ENCODE results near the gene AP4B1. TPM values are rescaled to one million over a fixed set of nuclear protein-coding genes. Genes with fewer than 3 reads are reported as not detected.

The AP4B1 gene
- total RNA-seq, 4 donors from 2014 or later = 7.1 to 21.9 (median 12.6) TPM

GRCh38 chr1:113928187-113928930, 23.8 kb upstream of the AP4B1 start:
- Histone ChIP-seq H3K4me3 (peak overlapping the region; percentile 77 to 93), H3K9me3 (no peaks in the 10 kb centered on the region), H3K4me1 (peaks cover 0 to 44% (median 18%) of the 10 kb centered on the region in 3 donors), H3K36me3 (no peaks in the 10 kb centered on the region), H3K27me3 (no peaks in the 10 kb centered on the region), H3K27ac (peak overlapping the region; percentile 82 to 99 (median 98))
- 6 to 11% methylated on average over 2 to 6 of the region's 6 CpGs for WGBS, 2 donors (ENCODE audit: low coverage in 1 of 2)
- no peak for ATAC-seq
- TF ChIP-seq POLR2A (IDR thresholded peaks at IDR 0.05) (no peak), POLR2AphosphoS5 (IDR thresholded peaks at IDR 0.05) (no peak), CTCF (IDR thresholded peaks at IDR 0.05) (no peak), EP300 (IDR thresholded peaks at IDR 0.05) (no peak)

GRCh38 chr1:113924473-113924872, 19.9 kb upstream of the AP4B1 start:
- H3K36me3 ChIP-seq = no peaks in the 10 kb centered on the region
- ATAC-seq = no peak
- H3K27ac ChIP-seq = no peak overlapping the region
- peaks cover 0 to 14% (median 0%) of the 10 kb centered on the region in 3 donors for H3K4me1 ChIP-seq
- no peak overlapping the region for H3K4me3 ChIP-seq
- no peaks in the 10 kb centered on the region for H3K9me3 ChIP-seq
- TF ChIP-seq POLR2A (IDR thresholded peaks at IDR 0.05) (no peak), POLR2AphosphoS5 (IDR thresholded peaks at IDR 0.05) (no peak), EP300 (IDR thresholded peaks at IDR 0.05) (no peak)
- WGBS, 2 donors (ENCODE audit: low coverage in 1 of 2) = 71 to 94% methylated on average over 2 of the region's 2 CpGs
- no peaks in the 10 kb centered on the region for H3K27me3 ChIP-seq

GRCh38 chr1:113922957-113923356, 18.4 kb upstream of the AP4B1 start:
- no peak for ATAC-seq
- TF ChIP-seq POLR2AphosphoS5 (IDR thresholded peaks at IDR 0.05) (no peak), EP300 (IDR thresholded peaks at IDR 0.05) (no peak), POLR2A (IDR thresholded peaks at IDR 0.05) (no peak), CTCF (IDR thresholded peaks at IDR 0.05) (no peak)
- Histone ChIP-seq H3K27ac (no peak overlapping the region), H3K4me1 (peaks cover 0 to 6% (median 0%) of the 10 kb centered on the region in 3 donors), H3K36me3 (no peaks in the 10 kb centered on the region), H3K4me3 (no peak overlapping the region), H3K27me3 (no peaks in the 10 kb centered on the region), H3K9me3 (no peaks in the 10 kb centered on the region)
- 93 to 100% methylated on average over 4 of the region's 4 CpGs for WGBS, 2 donors (ENCODE audit: low coverage in 1 of 2)

GRCh38 chr1:113918243-113918642, 13.6 kb upstream of the AP4B1 start:
- Histone ChIP-seq H3K36me3 (no peaks in the 10 kb centered on the region), H3K27me3 (no peaks in the 10 kb centered on the region), H3K4me1 (peaks cover under 1 to 2% (median 2%) of the 10 kb centered on the region in 3 donors), H3K27ac (no peak overlapping the region), H3K9me3 (no peaks in the 10 kb centered on the region), H3K4me3 (no peak overlapping the region)
- no peak for ATAC-seq
- TF ChIP-seq CTCF (IDR thresholded peaks at IDR 0.05) (no peak), POLR2AphosphoS5 (IDR thresholded peaks at IDR 0.05) (no peak), POLR2A (IDR thresholded peaks at IDR 0.05) (no peak), EP300 (IDR thresholded peaks at IDR 0.05) (no peak)

DNA sequence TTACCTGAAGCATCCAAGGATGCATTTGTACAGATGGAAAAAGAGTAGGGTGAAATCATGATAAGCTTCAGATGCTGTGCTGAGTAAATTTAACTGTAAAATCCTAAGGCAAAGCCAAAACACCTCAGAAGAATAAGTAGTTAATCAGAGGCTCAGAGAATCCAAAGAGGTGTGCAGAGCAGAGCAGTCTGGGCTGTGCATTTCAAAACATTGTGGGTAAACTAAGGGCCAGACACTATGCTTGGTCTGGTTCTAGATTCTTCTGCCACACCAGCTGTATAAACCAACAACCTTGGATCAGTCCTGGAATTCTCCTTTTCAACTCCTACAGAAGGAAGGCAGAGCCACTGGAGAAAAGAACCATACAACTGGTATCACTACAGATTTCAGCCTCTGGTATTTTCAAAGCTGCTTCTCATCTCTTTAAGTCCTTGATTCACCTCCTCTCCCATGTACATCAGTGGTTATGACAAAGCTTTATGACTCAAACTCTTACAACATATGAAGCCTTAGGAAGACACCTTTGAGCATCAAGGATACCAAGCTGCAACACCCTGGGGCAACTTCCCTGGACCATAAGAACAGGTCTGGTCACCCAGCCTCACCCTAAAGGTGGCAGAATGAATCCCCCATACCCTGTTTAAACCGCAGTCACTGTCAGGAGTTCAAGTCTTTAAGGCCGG, 12.9 kb upstream of the AP4B1 start:
- Histone ChIP-seq H3K9me3 (no peaks in the 10 kb centered on the region), H3K4me3 (no peak overlapping the region), H3K27ac (no peak overlapping the region), H3K36me3 (no peaks in the 10 kb centered on the region), H3K4me1 (peaks cover 3 to 9% (median 8%) of the 10 kb centered on the region in 3 donors), H3K27me3 (no peaks in the 10 kb centered on the region)
- TF ChIP-seq EP300 (IDR thresholded peaks at IDR 0.05) = no peak
- TF ChIP-seq POLR2AphosphoS5 (IDR thresholded peaks at IDR 0.05) = no peak
- no peak for TF ChIP-seq POLR2A (IDR thresholded peaks at IDR 0.05)
- no peak for TF ChIP-seq CTCF (IDR thresholded peaks at IDR 0.05)
- 83 to 85% methylated on average over 2 of the region's 2 CpGs for WGBS, 2 donors (ENCODE audit: low coverage in 1 of 2)
- ATAC-seq = no peak

Measured in gastroesophageal sphincter (tissue), 4 donors.